Activated T-cell treated with anti-CD3 and anti-CD28 coated beads for 4 hours (primary cell): Measurements from ENCODE around the gene WDFY2.

ENCODE experiments used
- DNase-seq: peaks from one replicate; pipeline ENCODE4 v3.0.0-alpha.2; 2020

The WDFY2 gene

GRCh38 chr13:51714663-51715168 lies 130.5 kb downstream of the WDFY2 start:
- no peak for DNase-seq

- no peak for DNase-seq
Observed at GRCh38 chr13:51715613-51716012, 131.4 kb downstream of the WDFY2 start.

- DNase-seq, result no peak
Observed at GRCh38 chr13:51717786-51718398, 133.6 kb downstream of the WDFY2 start.

GRCh38 chr13:51719394-51719793 lies 135.1 kb downstream of the WDFY2 start:
- no peak for DNase-seq

- no peak for DNase-seq
Observed at GRCh38 chr13:51721496-51721895, 137.2 kb downstream of the WDFY2 start.

GRCh38 chr13:51723529-51723928 lies 139.3 kb downstream of the WDFY2 start:
- DNase-seq, result no peak

GRCh38 chr13:51724721-51725120 lies 140.5 kb downstream of the WDFY2 start:
- no peak for DNase-seq

- no peak for DNase-seq
Observed at GRCh38 chr13:51726446-51727193, 142.4 kb downstream of the WDFY2 start.

GRCh38 chr13:51727634-51728274 lies 143.5 kb downstream of the WDFY2 start:
- no peak for DNase-seq

GRCh38 chr13:51728275-51728673 lies 144.0 kb downstream of the WDFY2 start:
- DNase-seq, result no peak

GRCh38 chr13:51728972-51729371 lies 144.7 kb downstream of the WDFY2 start:
- no peak for DNase-seq

GRCh38 chr13:51729866-51730553 lies 145.7 kb downstream of the WDFY2 start:
- no peak for DNase-seq

GRCh38 chr13:51730927-51731326 lies 146.7 kb downstream of the WDFY2 start:
- no peak for DNase-seq

GRCh38 chr13:51731759-51732158 lies 147.5 kb downstream of the WDFY2 start:
- DNase-seq, result no peak

GRCh38 chr13:51733374-51734298 lies 149.4 kb downstream of the WDFY2 start:
- DNase-seq, result no peak

- DNase-seq, result no peak
Observed at GRCh38 chr13:51734786-51735185, 150.5 kb downstream of the WDFY2 start.

- DNase-seq, result no peak
Observed at GRCh38 chr13:51737609-51738008, 153.3 kb downstream of the WDFY2 start.

- no peak for DNase-seq
Observed at GRCh38 chr13:51738226-51738905, 154.1 kb downstream of the WDFY2 start.

- no peak for DNase-seq
Observed at GRCh38 chr13:51739027-51739764, 154.9 kb downstream of the WDFY2 start.

GRCh38 chr13:51740698-51741097 lies 156.4 kb downstream of the WDFY2 start:
- DNase-seq, result no peak

GRCh38 chr13:51742031-51742430 lies 157.8 kb downstream of the WDFY2 start:
- no peak for DNase-seq
